Measurements from ENCODE around the gene MFAP4.

GRCh38 chr17:19335951-19336631, 50.9 kb downstream of the MFAP4 start:
- TF ChIP-seq EZH2phosphoT487 (IDR thresholded peaks at IDR 0.05; ENCODE audit: low read depth) (no peak), CTCF (IDR thresholded peaks at IDR 0.05; ENCODE audit: low read depth, low read length) (no peak)
